Loucy (cell line): ENCODE results near the gene KRTAP10-4.
"Not testable (repeated sequence)": the region's sequence is repeated elsewhere in the genome, so short reads cannot be mapped to it uniquely, and the experiment has no call there.

Experiments used
- H2AFZ ChIP-seq: fragments of 200-600 bp; sonication (generic); 2 replicates; pipeline ENCODE4 v1.6.0; 2016; ENCODE audit warnings: antibody characterized with exemption, mild to moderate bottlenecking, low read length, moderate library complexity
- H3F3A ChIP-seq: fragments of 200-600 bp; 2 replicates; pipeline ENCODE4 v1.6.0; 2016; ENCODE audit warnings: antibody characterized with exemption, low read depth, mild to moderate bottlenecking
- H3K27me3 ChIP-seq: fragments of 200-600 bp; sonication (generic); 2 replicates; pipeline ENCODE4 v1.6.1; 2014; ENCODE audit warnings: low read length, mild to moderate bottlenecking; ENCODE audit not compliant: insufficient read depth, poor library complexity, severe bottlenecking
- H3K36me3 ChIP-seq: fragments of 200-600 bp; sonication (generic); 2 replicates; pipeline ENCODE4 v1.6.1; 2016; ENCODE audit warnings: low read length; ENCODE audit not compliant: insufficient read depth
- H3K4me1 ChIP-seq: fragments of 200-600 bp; sonication (generic); 2 replicates; pipeline ENCODE4 v1.5.1; 2014; ENCODE audit warnings: low read length, mild to moderate bottlenecking; ENCODE audit not compliant: insufficient read depth, poor library complexity, severe bottlenecking
- H3K4me2 ChIP-seq: fragments of 200-600 bp; sonication (generic); 2 replicates; pipeline ENCODE4 v1.6.0; 2014; ENCODE audit warnings: antibody characterized with exemption, low read length, low read depth, mild to moderate bottlenecking; ENCODE audit not compliant: poor library complexity, severe bottlenecking
- H3K4me3 ChIP-seq: fragments of 200-600 bp; sonication (generic); 2 replicates; pipeline ENCODE4 v1.5.1; 2014; ENCODE audit warnings: low read length, mild to moderate bottlenecking, mixed read lengths; ENCODE audit not compliant: poor library complexity, severe bottlenecking
- H3K79me2 ChIP-seq: fragments of 200-600 bp; sonication (generic); 2 replicates; pipeline ENCODE4 v1.6.1; 2014; ENCODE audit warnings: low read length; ENCODE audit not compliant: insufficient read depth
- H3K9ac ChIP-seq: fragments of 200-600 bp; sonication (generic); 2 replicates; pipeline ENCODE4 v1.6.0; 2014; ENCODE audit warnings: mild to moderate bottlenecking, low read depth, low read length, moderate library complexity; ENCODE audit not compliant: poor library complexity, severe bottlenecking
- H3K9me2 ChIP-seq: fragments of 200-600 bp; sonication (generic); replicated peaks from 2 replicates; pipeline ENCODE4 v1.6.1; 2016; ENCODE audit warnings: low read depth, low read length, mixed read lengths
- H3K9me3 ChIP-seq: fragments of 200-600 bp; sonication (generic); 2 replicates; pipeline ENCODE4 v1.6.1; 2014; ENCODE audit warnings: mild to moderate bottlenecking, antibody characterized with exemption, low read length, low read depth; ENCODE audit not compliant: insufficient read depth
- H4K20me1 ChIP-seq: fragments of 200-600 bp; sonication (generic); 2 replicates; pipeline ENCODE4 v1.6.0; 2014; ENCODE audit warnings: antibody characterized with exemption, low read length, mild to moderate bottlenecking; ENCODE audit not compliant: insufficient read depth, poor library complexity, severe bottlenecking
- CTCF ChIP-seq: fragments of 200-600 bp; sonication (generic); conservative IDR thresholded peaks from 2 replicates; pipeline ENCODE4 v1.5.1; 2014; ENCODE audit warnings: mild to moderate bottlenecking, antibody characterized with exemption, low read length
- EZH2phosphoT487 ChIP-seq: fragments of 200-600 bp; IDR thresholded peaks from 2 replicates; pipeline ENCODE4 v1.6.1; 2018; ENCODE audit warnings: antibody characterized with exemption, mild to moderate bottlenecking, moderate library complexity, borderline replicate concordance

KRTAP10-4 gene

GRCh38 chr21:44599264-44600029, 25.9 kb downstream of the KRTAP10-4 start:
- Histone ChIP-seq H3K4me2 (no peak overlapping the region), H3K36me3 (no peaks in the 10 kb centered on the region), H3F3A (no peaks in the 10 kb centered on the region), H4K20me1 (no peaks in the 10 kb centered on the region), H3K4me3 (no peak overlapping the region), H3K9me2 (no peaks in the 10 kb centered on the region), H3K4me1 (no peaks in the 10 kb centered on the region), H3K27me3 (no peaks in the 10 kb centered on the region), H2AFZ (no peak overlapping the region), H3K9me3 (no peaks in the 10 kb centered on the region), H3K79me2 (no peaks in the 10 kb centered on the region), H3K9ac (no peak overlapping the region)
- TF ChIP-seq EZH2phosphoT487 (no peak), CTCF (no peak)

GRCh38 chr21:44600118-44600978, 26.8 kb downstream of the KRTAP10-4 start, which contains the start of gene KRTAP10-7:
KRTAP10-7 (plus strand) TSS chr21:44600597; CDS start chr21:44600622, 25 bp downstream.
- H3K4me3 ChIP-seq, H3K27me3 ChIP-seq, H3F3A ChIP-seq: not testable (repeated sequence)

GRCh38 chr21:44601091-44601490, 27.6 kb downstream of the KRTAP10-4 start:
- H3K79me2 ChIP-seq, H3K4me3 ChIP-seq, H3K9me2 ChIP-seq, H3K4me2 ChIP-seq, H3F3A ChIP-seq, H3K4me1 ChIP-seq, H3K9ac ChIP-seq, H3K9me3 ChIP-seq, H4K20me1 ChIP-seq, H2AFZ ChIP-seq, H3K36me3 ChIP-seq, H3K27me3 ChIP-seq: not testable (repeated sequence)

More at GRCh38 chr21:44600118-44600978, 26.8 kb downstream of the KRTAP10-4 start, which contains the start of gene KRTAP10-7:
- H3K4me2 ChIP-seq, H3K9me2 ChIP-seq, H3K36me3 ChIP-seq, H4K20me1 ChIP-seq, H2AFZ ChIP-seq, H3K79me2 ChIP-seq, H3K9me3 ChIP-seq, H3K4me1 ChIP-seq, H3K9ac ChIP-seq: not testable (repeated sequence)

- H3K4me1 ChIP-seq = no peaks in the 10 kb centered on the region
- H3K27me3 ChIP-seq = no peaks in the 10 kb centered on the region
- H3K9me3 ChIP-seq = no peaks in the 10 kb centered on the region
- no peak overlapping the region for H3K4me2 ChIP-seq
- no peak overlapping the region for H2AFZ ChIP-seq
- no peaks in the 10 kb centered on the region for H3K36me3 ChIP-seq
- H3K9me2 ChIP-seq = no peaks in the 10 kb centered on the region
- H3F3A ChIP-seq = no peaks in the 10 kb centered on the region
- no peaks in the 10 kb centered on the region for H4K20me1 ChIP-seq
- H3K79me2 ChIP-seq = no peaks in the 10 kb centered on the region
- H3K9ac ChIP-seq = no peak overlapping the region
- H3K4me3 ChIP-seq = no peak overlapping the region
- TF ChIP-seq CTCF (no peak), EZH2phosphoT487 (no peak)
Measured at GRCh38 chr21:44601596-44602462, 28.3 kb downstream of the KRTAP10-4 start.
